Natural killer cell treated with Interleukin-12 subunit alpha and Interleukin-12 subunit beta and Interleukin-15 and Interleukin-18, amount 100 ng/mL, for 72 hours (primary cell): Measurements from ENCODE around the gene USHBP1. TPM values are rescaled to one million over a fixed set of nuclear protein-coding genes. Genes with fewer than 3 reads are reported as not detected.
"Not testable (repeated sequence)": the region's sequence is repeated elsewhere in the genome, so short reads cannot be mapped to it uniquely, and the experiment has no call there.

ENCODE experiments used
- ATAC-seq, 2 donors: fragments of 150-1000 bp; cut with Tn5 transposase in 1 of 2; sonication (Bioruptor Pico), chemical (Tn5 transposase) in 1 of 2; 2 replicates each; pipeline ENCODE4 v1.10.0; 2021
- DNase-seq: peaks from one replicate; pipeline ENCODE4 v3.0.0; 2022; ENCODE audit warnings: low spot score
- H3K27ac Mint-ChIP-seq, 2 donors: 1 replicate in 1 of 2; 2 replicates in 1 of 2; pipeline ENCODE4 v1.8.0; 2022; ENCODE audit warnings: mixed read lengths in 2 of 2, mild to moderate bottlenecking in 1 of 2, moderate library complexity in 1 of 2
- H3K27me3 Mint-ChIP-seq, 2 donors: 1 replicate in 1 of 2; 2 replicates in 1 of 2; pipeline ENCODE4 v1.8.0; 2022; ENCODE audit warnings: mixed read lengths in 2 of 2
- H3K36me3 Mint-ChIP-seq: one replicate; pipeline ENCODE4 v1.8.0; 2022; ENCODE audit warnings: mixed read lengths
- H3K4me1 Mint-ChIP-seq, 2 donors: 1 replicate in 1 of 2; 2 replicates in 1 of 2; pipeline ENCODE4 v1.8.0; 2022; ENCODE audit warnings: low read depth in 2 of 2, mixed read lengths in 2 of 2, mild to moderate bottlenecking in 1 of 2
- H3K4me3 Mint-ChIP-seq: one replicate; pipeline ENCODE4 v1.8.0; 2022; ENCODE audit warnings: mixed read lengths
- H3K9me3 Mint-ChIP-seq: 2 replicates; pipeline ENCODE4 v1.8.0; 2022; ENCODE audit warnings: mixed read lengths
- total RNA-seq, 2 donors: library from RNA; stranded (reverse); gene quantifications; one replicate each; pipeline ENCODE4 v1.2.3, GENCODE V29; 2022

USHBP1 gene
- total RNA-seq, 2 donors from 2014 or later = not detected

- Mint-ChIP-seq H3K36me3 (no peaks in the 10 kb centered on the region), H3K27me3 (no peaks in the 10 kb centered on the region), H3K4me3 (peak overlapping the region; percentile 78), H3K27ac (peak overlapping the region; percentile 72 to 82), H3K4me1 (peaks cover 30 to 32% of the 10 kb centered on the region in 2 donors), H3K9me3 (no peaks in the 10 kb centered on the region)
- no peak for ATAC-seq
- no peak for DNase-seq
Observed at GRCh38 chr19:17304386-17305215, 40.1 kb upstream of the USHBP1 start.

- DNase-seq (no peak), ATAC-seq (no peak)
- H3K4me3 Mint-ChIP-seq = peak overlapping the region; percentile 65
- H3K27ac Mint-ChIP-seq = peak overlapping the region; percentile 48 to 82
- H3K4me1 Mint-ChIP-seq = peaks cover 24 to 26% of the 10 kb centered on the region in 2 donors
- H3K36me3 Mint-ChIP-seq = no peaks in the 10 kb centered on the region
- H3K9me3 Mint-ChIP-seq = no peaks in the 10 kb centered on the region
- no peaks in the 10 kb centered on the region for H3K27me3 Mint-ChIP-seq
Observed at GRCh38 chr19:17303940-17304267, 39.4 kb upstream of the USHBP1 start.

GRCh38 chr19:17303167-17303939 is 38.8 kb upstream of the USHBP1 start, which contains the start of gene ABHD8:
Gene ABHD8, minus strand, starts transcription at chr19:17303425. Its CDS starts 1,809 bp downstream, at chr19:17301616.
- peaks cover 22 to 26% of the 10 kb centered on the region in 2 donors for H3K4me1 Mint-ChIP-seq
- no peaks in the 10 kb centered on the region for H3K36me3 Mint-ChIP-seq
- no peaks in the 10 kb centered on the region for H3K9me3 Mint-ChIP-seq
- H3K27ac Mint-ChIP-seq = peak within 1 kb of the TSS; percentile 48 to 82
- H3K4me3 Mint-ChIP-seq = peak within 1 kb of the TSS; percentile 65
- peak; percentile 84 to 88 for ATAC-seq
- no peaks in the 10 kb centered on the region for H3K27me3 Mint-ChIP-seq
- DNase-seq = peak; percentile 97

- ATAC-seq (no peak), DNase-seq (no peak)
- no peaks in the 10 kb centered on the region for H3K9me3 Mint-ChIP-seq
- no peaks in the 10 kb centered on the region for H3K27me3 Mint-ChIP-seq
- H3K36me3 Mint-ChIP-seq = no peaks in the 10 kb centered on the region
- peak overlapping the region; percentile 55 for H3K4me3 Mint-ChIP-seq
- H3K4me1 Mint-ChIP-seq = peaks cover 17 to 21% of the 10 kb centered on the region in 2 donors
- peak overlapping the region in 1 of 2 donors; percentile 17 for H3K27ac Mint-ChIP-seq
Observed at GRCh38 chr19:17302391-17303166, 38.0 kb upstream of the USHBP1 start.

GRCh38 chr19:17300992-17301619 is 36.6 kb upstream of the USHBP1 start:
- H3K27ac Mint-ChIP-seq = no peak overlapping the region
- ATAC-seq = no peak
- H3K9me3 Mint-ChIP-seq = no peaks in the 10 kb centered on the region
- no peaks in the 10 kb centered on the region for H3K27me3 Mint-ChIP-seq
- no peak for DNase-seq
- peak overlapping the region; percentile 62 for H3K4me3 Mint-ChIP-seq
- no peaks in the 10 kb centered on the region for H3K36me3 Mint-ChIP-seq
- peaks cover 15 to 20% of the 10 kb centered on the region in 2 donors for H3K4me1 Mint-ChIP-seq

- no peak overlapping the region for H3K27ac Mint-ChIP-seq
- peaks cover 2 to 7% of the 10 kb centered on the region in 2 donors for H3K4me1 Mint-ChIP-seq
- ATAC-seq (no peak), DNase-seq (no peak)
- no peaks in the 10 kb centered on the region for H3K36me3 Mint-ChIP-seq
- no peak overlapping the region for H3K4me3 Mint-ChIP-seq
- H3K9me3 Mint-ChIP-seq = no peaks in the 10 kb centered on the region
- H3K27me3 Mint-ChIP-seq = no peaks in the 10 kb centered on the region
Observed at GRCh38 chr19:17296976-17297375, 32.4 kb upstream of the USHBP1 start.

GRCh38 chr19:17296273-17296672 is 31.7 kb upstream of the USHBP1 start:
- DNase-seq (no peak), ATAC-seq (no peak)
- Mint-ChIP-seq H3K9me3 (no peaks in the 10 kb centered on the region), H3K27me3 (no peaks in the 10 kb centered on the region), H3K4me1 (peaks cover 0 to 4% of the 10 kb centered on the region in 2 donors), H3K4me3 (no peak overlapping the region), H3K36me3 (no peaks in the 10 kb centered on the region), H3K27ac (no peak overlapping the region)

GRCh38 chr19:17295551-17295950 is 31.0 kb upstream of the USHBP1 start:
- not testable (repeated sequence) for H3K4me3 Mint-ChIP-seq, H3K36me3 Mint-ChIP-seq, DNase-seq, H3K27ac Mint-ChIP-seq, H3K9me3 Mint-ChIP-seq, H3K27me3 Mint-ChIP-seq, ATAC-seq, H3K4me1 Mint-ChIP-seq

- Mint-ChIP-seq H3K36me3 (no peaks in the 10 kb centered on the region), H3K4me1 (peaks cover 0 to 4% of the 10 kb centered on the region in 2 donors), H3K27me3 (no peaks in the 10 kb centered on the region), H3K27ac (no peak overlapping the region), H3K9me3 (no peaks in the 10 kb centered on the region), H3K4me3 (no peak overlapping the region)
- no peak for ATAC-seq
- peak; percentile 63 for DNase-seq
Observed at GRCh38 chr19:17294051-17294891, 29.7 kb upstream of the USHBP1 start.

GRCh38 chr19:17293605-17294004 is 29.1 kb upstream of the USHBP1 start:
- no peaks in the 10 kb centered on the region for H3K27me3 Mint-ChIP-seq
- peak; percentile 23 for DNase-seq
- H3K27ac Mint-ChIP-seq = no peak overlapping the region
- no peak overlapping the region for H3K4me3 Mint-ChIP-seq
- H3K4me1 Mint-ChIP-seq = peaks cover 0 to 4% of the 10 kb centered on the region in 2 donors
- no peaks in the 10 kb centered on the region for H3K36me3 Mint-ChIP-seq
- ATAC-seq = no peak
- no peaks in the 10 kb centered on the region for H3K9me3 Mint-ChIP-seq

- ATAC-seq (peak; percentile 95 to 97), DNase-seq (peak; percentile 84)
- Mint-ChIP-seq H3K27me3 (no peaks in the 10 kb centered on the region), H3K27ac (no peak overlapping the region), H3K4me3 (peak overlapping the region; percentile 85), H3K9me3 (no peaks in the 10 kb centered on the region), H3K36me3 (no peaks in the 10 kb centered on the region), H3K4me1 (peaks cover 0 to 4% of the 10 kb centered on the region in 2 donors)
Observed at GRCh38 chr19:17292301-17293074, 27.9 kb upstream of the USHBP1 start.

GRCh38 chr19:17289489-17289888 is 24.9 kb upstream of the USHBP1 start:
- H3K4me1 Mint-ChIP-seq = peaks cover 0 to 4% of the 10 kb centered on the region in 2 donors
- peak; percentile 36 to 59 for ATAC-seq
- no peak overlapping the region for H3K4me3 Mint-ChIP-seq
- no peak overlapping the region for H3K27ac Mint-ChIP-seq
- H3K27me3 Mint-ChIP-seq = no peaks in the 10 kb centered on the region
- no peaks in the 10 kb centered on the region for H3K36me3 Mint-ChIP-seq
- no peaks in the 10 kb centered on the region for H3K9me3 Mint-ChIP-seq
- DNase-seq = no peak
